Erythroblast (primary cell): Measurements from ENCODE around the gene HLA-E.

Source experiments
- GATA1 ChIP-seq: IDR thresholded peaks from 2 replicates; pipeline ENCODE4 v1.6.1; 2011; ENCODE audit warnings: low read depth, mild to moderate bottlenecking, control low read depth, low read length, moderate library complexity
- POLR2A ChIP-seq: IDR thresholded peaks from 2 replicates; pipeline ENCODE4 v1.6.1; 2011; ENCODE audit warnings: mild to moderate bottlenecking, low read length

DNA sequence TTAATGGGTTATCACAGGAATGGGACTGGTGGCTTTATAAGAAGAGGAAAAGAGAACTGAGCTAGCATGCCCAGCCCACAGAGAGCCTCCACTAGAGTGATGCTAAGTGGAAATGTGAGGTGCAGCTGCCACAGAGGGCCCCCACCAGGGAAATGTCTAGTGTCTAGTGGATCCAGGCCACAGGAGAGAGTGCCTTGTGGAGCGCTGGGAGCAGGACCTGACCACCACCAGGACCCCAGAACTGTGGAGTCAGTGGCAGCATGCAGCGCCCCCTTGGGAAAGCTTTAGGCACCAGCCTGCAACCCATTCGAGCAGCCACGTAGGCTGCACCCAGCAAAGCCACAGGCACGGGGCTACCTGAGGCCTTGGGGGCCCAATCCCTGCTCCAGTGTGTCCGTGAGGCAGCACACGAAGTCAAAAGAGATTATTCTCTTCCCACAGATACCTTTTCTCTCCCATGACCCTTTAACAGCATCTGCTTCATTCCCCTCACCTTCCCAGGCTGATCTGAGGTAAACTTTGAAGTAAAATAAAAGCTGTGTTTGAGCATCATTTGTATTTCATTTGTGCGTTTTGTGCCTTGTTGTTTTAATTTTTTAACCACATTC lies 4.4 kb downstream of the HLA-E start:
- peak; percentile 16 for TF ChIP-seq POLR2A
- TF ChIP-seq GATA1, result no peak
